ENCODE results near the gene KLF1. TPM values are rescaled to one million over a fixed set of nuclear protein-coding genes. Genes with fewer than 3 reads are reported as not detected.

KLF1 gene
- total RNA-seq, 2 donors from 2014 or later = 0.26 TPM; not detected in 1

- H3K4me3 ChIP-seq = no peak overlapping the region
- no peaks in the 10 kb centered on the region for H3K27me3 ChIP-seq
- H3K36me3 ChIP-seq = no peaks in the 10 kb centered on the region
- no peak for TF ChIP-seq CTCF (IDR thresholded peaks at IDR 0.05)
- H3K4me1 ChIP-seq = peaks cover 0 to 6% of the 10 kb centered on the region in 2 donors
- no peak overlapping the region for H3K27ac ChIP-seq
- DNase-seq (ENCODE audit: low spot score) = no peak
- H3K9me3 ChIP-seq = no peaks in the 10 kb centered on the region
Measured at GRCh38 chr19:12866416-12867119, 20.4 kb downstream of the KLF1 start.

GRCh38 chr19:12865746-12866415 is 21.1 kb downstream of the KLF1 start:
- Histone ChIP-seq H3K36me3 (no peaks in the 10 kb centered on the region), H3K9me3 (no peaks in the 10 kb centered on the region), H3K4me1 (peaks cover 0 to 6% of the 10 kb centered on the region in 2 donors), H3K27me3 (no peaks in the 10 kb centered on the region), H3K27ac (no peak overlapping the region), H3K4me3 (no peak overlapping the region)
- DNase-seq (ENCODE audit: low spot score) = no peak
- no peak for TF ChIP-seq CTCF (IDR thresholded peaks at IDR 0.05)

- no peaks in the 10 kb centered on the region for H3K36me3 ChIP-seq
- no peak overlapping the region for H3K27ac ChIP-seq
- H3K9me3 ChIP-seq = no peaks in the 10 kb centered on the region
- no peak for DNase-seq (ENCODE audit: low spot score)
- no peak overlapping the region for H3K4me3 ChIP-seq
- no peaks in the 10 kb centered on the region for H3K27me3 ChIP-seq
- peaks cover 0 to 6% of the 10 kb centered on the region in 2 donors for H3K4me1 ChIP-seq
- no peak for TF ChIP-seq CTCF (IDR thresholded peaks at IDR 0.05)
Measured at GRCh38 chr19:12864721-12865715, 22.0 kb downstream of the KLF1 start.

GRCh38 chr19:12864143-12864542 is 22.9 kb downstream of the KLF1 start:
- no peaks in the 10 kb centered on the region for H3K9me3 ChIP-seq
- no peak for TF ChIP-seq CTCF (IDR thresholded peaks at IDR 0.05)
- no peak overlapping the region for H3K27ac ChIP-seq
- no peaks in the 10 kb centered on the region for H3K27me3 ChIP-seq
- no peak for DNase-seq (ENCODE audit: low spot score)
- H3K36me3 ChIP-seq = no peaks in the 10 kb centered on the region
- H3K4me1 ChIP-seq = peaks cover 0 to 6% of the 10 kb centered on the region in 2 donors
- H3K4me3 ChIP-seq = no peak overlapping the region

- DNase-seq (ENCODE audit: low spot score) = no peak
- no peak for TF ChIP-seq CTCF (IDR thresholded peaks at IDR 0.05)
- Histone ChIP-seq H3K4me1 (no peaks in the 10 kb centered on the region), H3K9me3 (peaks cover 3 to 15% of the 10 kb centered on the region in 2 donors), H3K4me3 (no peak overlapping the region), H3K27me3 (no peaks in the 10 kb centered on the region), H3K27ac (no peak overlapping the region), H3K36me3 (no peaks in the 10 kb centered on the region)
Measured at GRCh38 chr19:12859546-12859945, 27.5 kb downstream of the KLF1 start.
